NOMO-1 treated with dmso at 0.1 percent for 144 hours (cell line): ENCODE data around the gene VPS26B.

ENCODE experiments used
- DNase-seq: peaks from one replicate; lab custom pipeline; 2025; ENCODE audit not compliant: unreplicated experiment; lab: John Stamatoyannopoulos, UW

VPS26B gene

DNA sequence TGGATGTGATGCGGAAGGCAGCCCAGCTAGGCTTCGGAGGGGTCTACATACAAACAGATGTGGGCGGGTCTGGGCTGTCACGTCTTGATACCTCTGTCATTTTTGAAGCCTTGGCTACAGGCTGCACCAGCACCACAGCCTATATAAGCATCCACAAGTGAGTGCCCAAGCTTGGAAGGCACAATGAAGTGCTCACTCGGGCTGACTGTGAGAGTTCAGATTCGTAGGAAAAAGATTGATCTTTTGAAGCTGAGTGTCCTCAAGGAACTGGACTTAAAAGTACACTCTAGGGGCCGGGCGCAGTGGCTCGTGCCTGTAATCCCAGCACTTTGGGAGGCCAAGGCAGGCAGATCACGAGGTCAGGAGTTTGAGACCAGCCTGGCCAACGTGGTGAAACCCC lies 32.6 kb downstream of the VPS26B start:
- no peak for DNase-seq

GRCh38 chr11:134258577-134258976 lies 34.1 kb downstream of the VPS26B start:
- no peak for DNase-seq

- DNase-seq: peak; percentile 79
These were observed 36.0 kb downstream of the VPS26B start for GRCh38 chr11:134260503-134260902.

GRCh38 chr11:134260983-134261382 lies 36.5 kb downstream of the VPS26B start:
- no peak for DNase-seq

DNA sequence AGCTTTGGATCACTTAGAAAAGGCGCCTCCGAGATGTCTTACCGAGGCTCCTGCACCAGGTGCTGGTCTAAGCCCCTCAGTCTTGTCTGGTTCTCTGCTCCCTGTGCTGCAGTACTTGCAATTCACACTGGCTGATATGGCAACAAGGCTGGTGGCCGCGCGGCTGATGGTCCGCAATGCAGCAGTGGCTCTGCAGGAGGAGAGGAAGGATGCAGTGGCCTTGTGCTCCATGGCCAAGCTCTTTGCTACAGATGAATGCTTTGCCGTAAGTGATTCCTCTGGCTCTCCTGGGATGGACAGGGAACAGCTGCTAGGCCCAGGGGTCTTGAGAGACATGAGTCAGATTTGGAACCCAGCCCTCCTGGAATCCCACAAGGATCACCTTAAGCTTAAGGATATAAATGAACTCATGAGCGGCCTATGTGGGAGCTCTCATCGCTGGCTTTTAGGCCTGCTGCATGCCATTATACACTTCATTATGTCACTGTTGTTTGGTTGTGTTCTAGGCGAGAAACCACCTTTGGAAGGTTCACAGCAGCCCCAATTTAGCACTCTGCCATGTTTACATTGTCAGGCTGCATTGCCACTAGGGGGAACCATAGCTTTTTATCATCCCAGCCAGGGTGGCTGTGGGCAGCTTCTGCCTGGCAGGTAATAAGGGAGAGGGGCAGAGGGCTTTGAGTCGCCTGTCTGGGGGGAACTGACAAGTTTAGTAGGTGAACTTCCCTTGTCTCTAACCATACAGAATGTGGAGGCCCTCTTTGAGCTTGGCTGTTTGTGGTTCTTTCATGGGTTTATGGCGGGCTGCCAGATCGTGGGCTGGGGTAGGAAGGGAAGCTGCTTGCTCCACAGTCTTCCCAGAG lies 37.4 kb downstream of the VPS26B start:
- DNase-seq: no peak

GRCh38 chr11:134264966-134265764 lies 40.7 kb downstream of the VPS26B start:
- DNase-seq: no peak

- no peak for DNase-seq
These were observed 42.0 kb downstream of the VPS26B start for GRCh38 chr11:134266440-134266839.

DNA sequence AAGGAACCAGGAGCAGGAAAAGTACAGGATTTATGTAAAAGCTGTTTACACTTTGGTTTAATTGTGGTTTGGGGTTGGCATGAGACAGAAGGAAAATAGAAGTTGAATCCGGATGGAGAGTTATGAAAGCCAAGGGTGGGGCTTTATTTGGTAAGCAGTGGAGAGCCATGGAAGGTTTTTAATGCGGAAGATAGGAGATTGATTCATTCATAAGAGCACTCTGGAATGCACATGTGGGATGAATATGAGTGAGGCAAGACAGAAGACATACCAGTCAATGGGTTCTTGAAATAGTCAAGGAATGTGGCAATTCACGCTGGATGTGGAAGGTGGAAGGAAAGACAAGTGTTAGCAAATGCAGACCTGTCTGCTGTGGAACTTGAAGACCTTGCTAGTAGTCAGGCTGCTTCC lies 42.4 kb downstream of the VPS26B start:
- peak; percentile 42 for DNase-seq

DNA sequence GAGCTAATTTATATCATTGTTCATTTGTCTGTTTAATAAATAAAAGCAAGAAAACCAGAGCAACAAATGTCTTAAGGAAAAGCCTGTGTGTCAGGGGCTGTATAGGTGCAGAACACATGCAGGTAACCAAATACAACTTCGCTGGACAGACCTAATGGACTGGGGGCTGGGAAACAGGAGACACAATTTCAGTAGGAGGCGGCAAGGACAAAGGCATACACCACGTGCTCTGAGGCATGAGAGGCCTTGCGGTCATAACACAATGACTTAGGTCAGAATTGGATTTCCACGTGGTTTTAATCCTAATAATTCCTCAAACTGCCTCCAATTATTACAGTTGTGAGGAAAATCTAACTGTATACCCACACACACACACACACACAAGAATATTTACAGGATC lies 43.0 kb downstream of the VPS26B start:
- DNase-seq: no peak

DNA sequence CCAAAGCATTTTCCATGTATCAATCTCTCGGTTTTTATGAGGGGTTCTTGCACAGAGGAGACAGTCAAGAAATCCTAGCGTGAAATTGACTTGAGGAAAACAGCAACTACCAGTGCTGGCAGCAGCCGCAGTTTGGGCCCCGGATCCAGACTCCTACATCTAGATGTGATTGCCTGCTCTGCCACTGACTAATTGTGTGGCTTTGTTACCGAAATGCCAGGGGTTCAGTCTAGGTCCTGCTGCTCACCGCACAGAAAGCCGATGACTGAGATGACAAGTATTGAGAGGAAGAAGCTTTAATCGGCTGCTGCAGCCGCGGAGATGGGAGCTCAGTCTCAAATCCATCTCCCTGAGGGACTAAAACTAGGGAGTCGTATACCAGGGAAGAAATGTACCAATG lies 43.5 kb downstream of the VPS26B start:
- DNase-seq: no peak

GRCh38 chr11:134270250-134270714 lies 45.8 kb downstream of the VPS26B start:
- DNase-seq: no peak

DNA sequence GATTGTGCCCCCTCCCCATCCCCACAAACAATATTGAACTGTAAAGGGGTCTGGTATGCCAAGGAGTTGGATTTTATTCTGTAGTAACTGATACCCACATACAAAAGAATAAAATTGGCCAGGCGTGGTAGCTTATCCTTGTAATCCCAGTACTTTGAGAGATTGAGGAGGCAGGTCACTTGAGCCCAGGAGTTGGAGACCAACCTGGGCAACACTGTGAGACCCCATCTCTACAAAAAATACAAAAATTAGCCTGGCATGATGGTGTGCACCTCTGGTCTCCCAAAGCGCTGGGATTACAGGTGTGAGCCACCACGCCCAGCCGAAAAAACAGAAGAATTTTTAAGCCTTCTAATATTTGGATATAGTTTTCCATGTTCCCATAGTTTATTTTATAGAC lies 47.5 kb downstream of the VPS26B start:
- DNase-seq: no peak

DNA sequence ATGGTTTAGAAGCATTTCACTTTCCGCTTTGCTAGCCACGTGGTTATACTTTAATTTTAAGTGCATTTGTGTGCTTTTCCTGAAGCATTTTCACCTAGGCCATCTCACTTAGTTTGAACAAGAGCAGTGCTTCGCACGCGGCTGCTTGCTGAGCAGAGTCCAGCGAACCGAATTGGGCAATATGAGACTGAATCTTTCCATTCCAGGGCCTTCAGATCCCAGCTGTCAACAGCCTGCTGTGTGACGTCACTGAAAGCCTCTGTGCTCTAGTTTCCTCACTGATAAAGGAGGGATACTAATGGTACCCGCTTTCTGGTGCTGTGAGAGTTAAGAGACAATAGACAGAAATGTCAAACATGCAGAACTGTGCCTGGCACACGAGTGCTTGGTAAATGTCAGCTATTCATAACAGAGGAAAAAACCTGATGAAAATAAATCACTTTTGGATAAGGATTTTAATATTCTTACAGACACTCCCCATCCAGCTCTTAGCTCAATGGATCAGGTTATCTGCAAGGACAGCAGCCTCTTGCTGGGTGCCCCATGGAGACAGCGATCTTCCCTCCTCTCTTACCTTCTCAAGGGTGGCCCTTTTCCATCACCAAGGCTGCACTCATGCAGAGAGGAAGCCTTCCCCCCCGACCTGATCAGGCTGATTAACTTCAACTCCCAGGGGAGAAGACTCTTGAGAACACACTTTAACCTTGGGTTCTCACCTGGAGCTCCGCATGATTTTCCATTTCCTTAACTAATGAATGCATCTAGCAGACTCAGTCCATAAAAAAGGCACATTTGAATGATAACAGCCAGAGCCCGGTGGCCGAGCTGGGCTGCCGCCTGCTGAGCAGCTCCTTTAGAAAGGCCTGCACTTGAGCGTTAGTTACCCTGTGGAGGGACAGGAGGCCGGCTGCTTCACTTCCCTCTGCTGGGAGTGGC lies 48.2 kb downstream of the VPS26B start:
- no peak for DNase-seq

DNA sequence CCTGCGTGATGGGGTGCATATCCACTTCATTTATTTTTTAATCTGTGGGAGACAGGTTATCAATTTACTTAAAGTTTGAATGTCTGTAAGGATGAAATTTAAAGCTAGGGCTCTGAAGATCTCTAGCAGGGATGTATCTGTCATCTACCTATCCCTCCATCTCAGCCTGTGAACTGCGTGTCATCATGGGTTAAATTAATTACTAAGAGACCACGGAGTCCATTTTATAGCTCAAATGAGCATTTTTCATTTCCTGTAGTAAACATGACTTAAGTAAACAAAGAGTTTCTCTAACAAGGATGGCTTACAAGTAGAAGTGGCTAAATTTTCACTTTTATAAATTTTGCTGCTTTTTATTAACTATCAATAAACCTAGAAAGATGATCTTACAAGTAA lies 48.8 kb downstream of the VPS26B start:
- no peak for DNase-seq

DNA sequence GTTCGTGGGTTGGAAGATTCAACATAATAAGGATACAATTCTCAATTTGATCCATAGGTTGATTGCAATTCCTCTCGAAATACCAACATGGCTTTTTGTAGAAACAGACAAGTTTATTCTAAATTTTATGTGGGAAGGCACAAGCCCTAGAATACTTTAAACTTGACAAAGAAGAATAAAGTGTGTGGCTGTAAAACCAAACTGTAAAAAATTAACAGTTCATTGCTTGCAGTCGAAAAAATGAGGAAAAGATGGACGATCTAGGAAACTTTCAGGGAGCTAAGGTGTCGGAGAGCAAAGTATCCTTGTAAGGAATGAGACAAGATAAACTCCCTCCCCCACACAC lies 50.7 kb downstream of the VPS26B start:
- no peak for DNase-seq

DNA sequence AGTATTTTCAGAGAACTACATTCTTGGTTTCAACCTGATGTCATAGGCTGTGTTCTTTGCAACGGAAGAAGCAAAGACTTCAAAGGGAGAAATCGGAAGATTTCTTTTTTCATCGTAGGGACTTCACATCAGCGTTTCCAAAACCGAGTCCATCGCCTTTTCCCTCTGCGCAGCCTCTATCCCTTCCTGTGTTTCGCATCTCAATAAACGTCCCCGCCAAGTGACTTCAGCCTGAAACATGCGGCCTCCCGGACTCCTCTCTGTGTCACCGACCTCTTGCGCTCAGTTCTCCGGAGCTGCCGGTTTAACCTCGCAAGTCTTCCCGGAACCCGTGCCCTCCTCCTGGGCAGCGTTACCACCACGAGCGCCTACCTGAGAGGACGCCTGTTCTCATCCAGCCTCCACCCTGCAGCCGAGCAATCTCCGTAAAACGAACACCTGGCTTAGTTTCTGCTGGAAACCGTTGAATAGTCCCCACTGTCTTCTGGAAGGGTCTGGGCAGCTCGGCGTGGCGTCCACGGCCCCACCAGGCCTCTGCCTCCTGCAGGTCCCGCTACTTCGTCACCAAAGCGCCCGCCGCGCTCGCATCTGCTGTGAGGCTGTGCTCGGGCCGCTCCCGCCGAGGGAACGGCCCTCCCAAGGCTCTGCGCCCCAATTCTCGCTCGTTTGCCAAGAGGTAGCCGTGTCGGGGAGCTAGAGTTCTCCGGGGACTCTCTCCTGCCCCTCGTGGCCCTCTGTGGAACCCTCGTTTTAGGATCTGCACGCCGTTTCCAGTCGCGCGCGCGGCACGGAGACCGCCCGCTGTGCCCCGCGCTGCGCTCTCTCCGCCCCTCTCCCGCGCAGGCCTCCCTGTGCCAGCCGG lies 51.3 kb downstream of the VPS26B start, which contains the start of gene GLB1L3:
Gene GLB1L3, plus strand, starts transcription at position 846 of the 862 bp plus-strand sequence. CDS start 362 bp downstream, outside the sequence.
- peak; percentile 11 for DNase-seq

DNA sequence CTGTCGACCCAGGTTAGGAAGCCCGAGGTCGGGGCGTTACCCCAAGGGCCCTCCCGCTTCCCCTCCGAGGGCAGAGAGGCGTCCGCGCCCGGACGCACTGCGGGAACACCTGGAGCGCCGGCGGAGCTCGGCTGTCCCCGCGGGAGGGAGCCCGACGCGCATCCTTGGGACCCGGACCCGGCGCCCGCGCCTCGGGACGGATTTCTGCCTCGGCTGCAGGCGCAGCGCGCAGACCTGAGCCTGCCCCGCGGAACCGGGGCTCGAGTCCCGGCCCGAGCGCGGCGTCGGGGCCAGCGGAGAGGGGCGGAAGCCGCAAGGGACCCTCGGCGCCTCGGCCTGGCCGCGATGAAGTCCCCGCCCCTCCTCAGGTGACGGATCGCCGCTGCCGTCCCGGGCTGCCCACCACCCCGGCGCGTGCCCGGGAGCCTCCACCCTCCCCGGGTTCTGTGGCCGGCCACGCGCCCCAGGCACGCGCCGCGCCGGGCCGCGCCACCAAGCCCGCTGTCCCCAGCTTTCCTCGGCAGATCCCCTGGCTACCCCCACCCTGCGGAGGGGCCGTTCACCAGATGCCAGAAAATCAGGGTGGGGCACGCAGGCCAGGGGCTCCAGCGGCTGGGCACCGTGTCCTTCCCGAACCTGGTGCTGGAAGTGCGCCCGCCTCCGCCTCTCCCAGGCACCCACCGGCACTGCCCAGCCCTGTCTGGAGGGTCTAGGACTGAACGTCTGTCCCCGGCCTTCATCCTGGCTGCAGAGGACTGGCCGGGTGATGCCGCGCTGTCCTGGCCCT lies 52.1 kb downstream of the VPS26B start:
- DNase-seq: no peak

DNA sequence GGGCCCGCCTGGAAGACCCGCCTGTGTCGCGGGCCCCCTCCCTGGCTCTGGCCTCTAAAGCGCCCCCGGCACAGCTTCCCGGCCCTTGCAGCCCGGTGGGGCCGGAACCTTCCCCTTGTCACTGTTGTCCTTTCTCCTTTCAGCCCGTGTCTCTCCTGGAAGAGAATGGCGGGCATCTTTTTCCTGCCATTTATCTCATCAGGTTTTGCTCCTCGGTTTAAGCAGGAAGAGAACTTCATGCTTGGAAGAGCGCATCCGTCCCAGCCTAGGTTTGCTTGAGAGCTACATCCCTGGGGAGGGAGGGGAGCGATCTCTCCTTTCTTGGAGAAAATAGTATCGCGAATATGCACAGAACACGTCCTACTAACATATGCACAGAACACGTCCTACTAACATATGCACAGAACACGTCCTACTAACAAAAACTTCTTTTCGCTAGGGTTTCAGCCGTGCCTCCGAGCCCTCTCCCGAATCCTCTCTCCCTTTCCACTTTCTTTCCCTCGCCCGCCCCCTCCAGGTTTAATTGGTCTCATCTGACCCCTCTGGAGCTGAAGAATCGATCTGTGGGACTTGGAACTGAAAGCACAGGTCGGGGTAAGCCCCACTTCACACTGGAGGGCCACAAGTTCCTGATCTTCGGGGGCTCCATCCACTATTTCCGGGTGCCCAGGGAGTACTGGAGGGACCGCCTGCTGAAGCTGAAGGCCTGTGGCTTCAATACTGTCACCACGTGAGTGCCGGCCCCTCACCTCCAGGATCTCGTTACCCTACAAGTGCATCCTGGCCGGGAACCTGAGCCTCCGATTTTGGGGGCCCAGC lies 52.9 kb downstream of the VPS26B start:
- no peak for DNase-seq
